Prostate gland (tissue), 2 donors: ENCODE measurements around the gene GABARAP.

Experiments used
- CTCF ChIP-seq, 4 experiments: fragments of 200-600 bp in 2 of 4; fragments of 450-650 bp in 2 of 4; sonication (generic) in 2 of 4; IDR thresholded peaks; 1 replicate in 3 of 4; 2 replicates in 1 of 4; pipeline ENCODE4 v1.5.1; 2016 to 2019; ENCODE audit warnings: antibody characterized with exemption in 4 of 4, mild to moderate bottlenecking in 2 of 4, moderate library complexity in 2 of 4
- POLR2A ChIP-seq: fragments of 450-650 bp; IDR thresholded peaks from one replicate; pipeline ENCODE4 v1.6.1; 2016; ENCODE audit warnings: antibody characterized with exemption, mild to moderate bottlenecking
- POLR2AphosphoS5 ChIP-seq: sonication (generic); formaldehyde crosslinking; IDR thresholded peaks from one replicate; pipeline ENCODE4 v1.6.1; 2017; ENCODE audit warnings: antibody characterized with exemption

- TF ChIP-seq POLR2A (peak; percentile 33), POLR2AphosphoS5 (peak; percentile 85), CTCF (IDR thresholded peaks at IDR 0.05) (no peak)
Measured at GRCh38 chr17:7258731-7259554, 16.7 kb upstream of the GABARAP start.
